GM12878 (cell line): ENCODE results near the gene IP6K3.

Experiments
- BCL11A ChIP-seq: IDR thresholded peaks from 2 replicates; pipeline ENCODE4 v1.6.1; 2011; ENCODE audit warnings: low read depth, low read length
- BHLHE40 ChIP-seq, 2 experiments: fragments of 450-650 bp in 1 of 2; IDR thresholded peaks; 2 replicates each; pipeline ENCODE4 v1.6.1; 2011 to 2017; ENCODE audit warnings: low read depth in 2 of 2, borderline replicate concordance in 1 of 2, improper control_type of control experiment in 1 of 2, low read length in 1 of 2, mild to moderate bottlenecking in 1 of 2
- FOS ChIP-seq: IDR thresholded peaks from 3 replicates; pipeline ENCODE4 v1.6.1; 2011; ENCODE audit warnings: borderline replicate concordance; ENCODE audit not compliant: insufficient read length; ENCODE audit errors: extremely low read depth
- FOXM1 ChIP-seq: IDR thresholded peaks from 2 replicates; pipeline ENCODE4 v1.6.1; 2012; ENCODE audit warnings: low read depth, mild to moderate bottlenecking, inconsistent platforms, low read length, moderate library complexity
- PAX5 ChIP-seq: IDR thresholded peaks from 2 replicates; pipeline ENCODE4 v1.6.1; 2011; ENCODE audit warnings: low read depth, low read length, borderline replicate concordance
- RCOR1 ChIP-seq: conservative IDR thresholded peaks from 2 replicates; pipeline ENCODE4 v1.6.1; 2012; ENCODE audit warnings: low read depth, low read length, improper control_type of control experiment
- TF ChIP-seq, protein P1 (sequence below), 3 experiments: IDR thresholded peaks in 2 of 3; conservative IDR thresholded peaks in 1 of 3; 2 replicates each; pipeline ENCODE4 v1.5.1; 2011; ENCODE audit warnings: low read depth in 3 of 3, low read length in 3 of 3, mild to moderate bottlenecking in 3 of 3, control low read depth in 2 of 3, moderate library complexity in 2 of 3, inconsistent platforms in 1 of 3, mixed read lengths in 1 of 3; ENCODE audit not compliant: control insufficient read depth in 2 of 3, insufficient read depth in 1 of 3; ENCODE audit errors: extremely low read depth in 1 of 3

DNA sequence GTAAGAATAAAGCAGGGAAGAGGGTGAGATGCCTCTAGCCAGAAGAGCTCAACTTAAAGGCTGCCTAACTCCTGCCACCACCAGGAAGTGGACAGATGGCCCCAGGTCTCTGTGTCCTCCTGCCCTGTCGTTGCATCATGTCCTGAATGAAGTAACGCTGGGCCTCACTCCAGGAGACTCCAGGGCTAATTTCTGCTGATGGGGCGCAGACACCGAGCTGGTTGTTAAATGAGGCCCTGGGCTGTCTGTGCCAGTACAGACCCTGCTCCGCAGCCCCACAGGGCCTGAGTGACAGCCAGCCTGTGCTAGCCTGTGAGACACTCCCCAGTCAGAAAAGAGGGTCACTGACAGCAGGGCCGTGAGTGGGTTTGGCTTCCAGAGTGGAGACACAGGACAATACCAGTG, 6.5 kb downstream of the IP6K3 start:
- no peak for TF ChIP-seq FOS
- no peak for TF ChIP-seq BCL11A
- no peak for TF ChIP-seq RCOR1
- no peak for TF ChIP-seq BHLHE40 (IDR thresholded peaks at IDR 0.05; ENCODE audit: borderline replicate concordance in 1 of 2, low read depth in 2 of 2, low read length in 1 of 2)
- no peak for TF ChIP-seq FOXM1
- TF ChIP-seq, protein P1, sequence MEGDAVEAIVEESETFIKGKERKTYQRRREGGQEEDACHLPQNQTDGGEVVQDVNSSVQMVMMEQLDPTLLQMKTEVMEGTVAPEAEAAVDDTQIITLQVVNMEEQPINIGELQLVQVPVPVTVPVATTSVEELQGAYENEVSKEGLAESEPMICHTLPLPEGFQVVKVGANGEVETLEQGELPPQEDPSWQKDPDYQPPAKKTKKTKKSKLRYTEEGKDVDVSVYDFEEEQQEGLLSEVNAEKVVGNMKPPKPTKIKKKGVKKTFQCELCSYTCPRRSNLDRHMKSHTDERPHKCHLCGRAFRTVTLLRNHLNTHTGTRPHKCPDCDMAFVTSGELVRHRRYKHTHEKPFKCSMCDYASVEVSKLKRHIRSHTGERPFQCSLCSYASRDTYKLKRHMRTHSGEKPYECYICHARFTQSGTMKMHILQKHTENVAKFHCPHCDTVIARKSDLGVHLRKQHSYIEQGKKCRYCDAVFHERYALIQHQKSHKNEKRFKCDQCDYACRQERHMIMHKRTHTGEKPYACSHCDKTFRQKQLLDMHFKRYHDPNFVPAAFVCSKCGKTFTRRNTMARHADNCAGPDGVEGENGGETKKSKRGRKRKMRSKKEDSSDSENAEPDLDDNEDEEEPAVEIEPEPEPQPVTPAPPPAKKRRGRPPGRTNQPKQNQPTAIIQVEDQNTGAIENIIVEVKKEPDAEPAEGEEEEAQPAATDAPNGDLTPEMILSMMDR (IDR thresholded peaks at IDR 0.05 in 2 of 3, conservative IDR thresholded peaks at IDR 0.05 in 1 of 3; ENCODE audit: control insufficient read depth in 2 of 3, extremely low read depth in 1 of 3, insufficient read depth in 1 of 3, low read depth in 3 of 3, low read length in 3 of 3): no peak
- no peak for TF ChIP-seq PAX5
